Pancreas (tissue), 10 donors: ENCODE results near the gene TTC22. TPM values are rescaled to one million over a fixed set of nuclear protein-coding genes. Genes with fewer than 3 reads are reported as not detected.
A peak's percentile ranks its signal among the peaks of the same experiment; 100 is the strongest.
"Not testable (repeated sequence)": the region's sequence is repeated elsewhere in the genome, so short reads cannot be mapped to it uniquely, and the experiment has no call there.

Experiments used
- ATAC-seq, 4 donors: fragments of 200-7000 bp; cut with Tn5 transposase; one replicate each; pipeline versions ENCODE4 v1.8.0 to v1.9.1; 2020; ENCODE audit warnings: mild to moderate bottlenecking in 4 of 4, moderate library complexity in 4 of 4
- DNase-seq, 6 donors: peaks; one replicate each; pipeline ENCODE4 v3.0.0-alpha.2; 2020
- FAIRE-seq: peaks from 2 replicates; lab custom pipeline; 2012; peaks lifted over from hg19 to GRCh38; lab: Jason Lieb, UNC
- H3K27ac ChIP-seq, 4 donors: fragments of 200-600 bp; sonication (generic); 1 replicate in 3 of 4; 2 replicates in 1 of 4; pipeline versions ENCODE4 v1.5.0 to v1.8.0; 2020
- H3K27me3 ChIP-seq, 4 donors: fragments of 200-600 bp; one replicate each; pipeline ENCODE4 v1.8.0; 2021
- H3K36me3 ChIP-seq, 3 donors: fragments of 200-600 bp; sonication (generic) in 1 of 3; one replicate each; pipeline versions ENCODE4 v1.5.0 to v1.8.0; 2020 to 2021
- H3K4me1 ChIP-seq, 3 donors: fragments of 200-600 bp; one replicate each; pipeline ENCODE4 v1.8.0; 2021
- H3K4me3 ChIP-seq, 4 donors: fragments of 200-600 bp; sonication (generic) in 2 of 4; one replicate each; pipeline versions ENCODE4 v1.5.0 to v1.8.0; 2020 to 2021
- H3K9me3 ChIP-seq, 4 donors: fragments of 200-600 bp; one replicate each; pipeline ENCODE4 v1.8.0; 2021
- CTCF ChIP-seq, 4 donors: fragments of 200-600 bp; sonication (generic) in 3 of 4; IDR thresholded peaks; one replicate each; pipeline versions ENCODE4 v1.5.0 to v1.8.0; 2021; ENCODE audit warnings: antibody characterized with exemption in 4 of 4
- WGBS, 2 donors: extraction: QIAGEN DNeasy Blood & Tissue Kit; methylation state at CpG; one replicate each; pipeline ENCODE4 v1.1.7; 2013; 5-methylcytosine and 5-hydroxymethylcytosine counted together
- intact Hi-C, 3 donors: fragments of 100-400 bp; cut with DNase I; formaldehyde crosslinking; loops; one replicate each; pipeline versions ENCODE4 v1.11.1 to v1.14.2; 2022
- polyA plus RNA-seq, 2 donors: library from polyadenylated mRNA; stranded (reverse); fragments of 200-250 nt; gene quantifications; one replicate each; pipeline ENCODE4 v1.2.3, GENCODE V29; 2013
- total RNA-seq, 6 donors: library from RNA; stranded (reverse); fragmentation: NEBNext Ultra II Directional in 4 of 6; extraction: Animal tissue kit (Norgen Biotek cat#: 25700) in 4 of 6; gene quantifications; one replicate each; pipeline versions ENCODE4 v1.2.1 to v1.2.4, GENCODE V29; 2021 to 2023
- donor health status: healthy with polysubstance abuse.
- donor health status: DM: no; HTN: no; CAD: no; lungs with moderate emphysema.
- donor health status: DM: no; HTN: no; CAD: no.
- donor health status: control.
- donor health status: control.
- donor health status: Bipolar disorder and iron deficiency.
- donor health status: DM: yes; HTN: yes; CAD: no.
- donor health status: DM: no; HTN: no; CAD: no.
- donor health status: DM: no; HTN: no; CAD: no.
- donor health status: DM: yes; HTN: yes; CAD: no.

The TTC22 gene
- total and polyA plus RNA-seq, 8 donors: 6.1 to 10.6 (median 7.1) TPM

DNA sequence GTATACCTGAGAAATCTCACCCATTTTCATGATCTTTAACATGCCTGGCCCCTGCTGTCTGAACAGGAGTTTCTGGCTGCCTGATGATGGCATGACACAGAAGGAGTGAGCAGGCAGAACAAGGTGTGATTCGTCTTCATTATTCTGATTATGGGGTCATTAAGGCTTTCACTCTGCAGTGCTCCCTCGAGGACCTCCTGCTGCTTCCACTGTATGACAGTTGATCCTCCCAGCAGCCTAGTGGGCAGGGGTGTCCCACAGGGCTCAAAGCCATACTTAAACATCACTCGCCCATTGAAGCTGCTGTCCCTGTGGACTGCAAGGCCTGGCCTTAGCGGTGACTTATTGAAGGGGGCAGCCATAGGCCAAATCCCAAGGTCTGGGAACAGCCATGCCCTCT is 24.1 kb downstream of the TTC22 start:
- intact Hi-C loops: no loop called here
- no peak for FAIRE-seq

DNA sequence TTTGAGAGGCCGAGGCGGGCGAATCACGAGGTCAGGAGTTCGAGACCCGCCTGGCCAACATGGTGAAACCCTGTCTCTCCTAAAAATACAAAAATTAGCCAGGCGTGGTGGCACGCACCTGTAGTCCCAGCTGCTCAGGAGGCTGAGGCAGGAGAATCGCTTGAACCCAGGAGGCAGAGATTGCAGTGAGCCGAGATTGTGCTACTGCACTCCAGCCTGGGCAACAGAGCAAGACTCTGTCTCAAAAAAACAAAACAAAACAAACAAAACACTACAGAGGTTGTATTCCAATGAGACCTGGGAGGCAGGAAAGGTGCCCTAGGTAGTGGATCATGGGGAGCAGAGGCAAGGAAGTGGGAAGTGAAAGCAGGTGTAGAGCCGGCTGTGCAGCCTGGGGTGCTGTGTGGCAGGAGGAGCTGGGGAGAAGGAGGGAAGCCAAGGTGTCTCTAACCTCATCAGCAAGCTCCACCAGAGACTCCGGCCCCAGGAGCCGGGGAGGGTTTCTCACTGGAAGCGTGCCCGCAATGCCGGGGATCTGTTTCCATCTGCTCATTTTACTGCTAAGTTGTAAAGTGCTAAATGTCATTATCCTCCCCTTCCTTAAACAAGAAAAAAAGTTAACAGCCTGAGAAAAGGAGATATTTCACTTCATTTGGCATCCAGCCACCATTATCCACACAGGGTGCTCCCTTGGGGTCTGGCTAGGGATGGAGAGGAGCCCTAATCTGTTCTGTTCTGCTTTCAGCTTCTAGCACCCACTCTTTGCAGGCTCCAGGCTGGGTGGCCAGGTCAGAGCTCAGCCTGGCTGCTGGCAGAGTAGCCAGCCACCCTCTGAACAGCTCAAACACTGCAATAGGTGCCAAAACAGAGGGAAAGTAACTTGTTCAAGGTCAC is 25.0 kb downstream of the TTC22 start:
- H3K4me1 ChIP-seq, intact Hi-C loops, DNase-seq, H3K9me3 ChIP-seq, H3K27me3 ChIP-seq, H3K27ac ChIP-seq, H3K36me3 ChIP-seq, FAIRE-seq, H3K4me3 ChIP-seq: not testable (repeated sequence)
- WGBS, 2 donors: 80 to 83% methylated on average over 16 of the region's 16 CpGs
- peak; percentile 43 to 76 (median 66) for ATAC-seq

More for the DNA sequence above, 24.1 kb downstream of the TTC22 start:
- H3K4me3 ChIP-seq: no peak overlapping the region
- H3K9me3 ChIP-seq: no peaks in the 10 kb centered on the region
- no peak overlapping the region for H3K27ac ChIP-seq
- ATAC-seq: no peak
- no peak for TF ChIP-seq CTCF (IDR thresholded peaks at IDR 0.05)
- H3K4me1 ChIP-seq: no peaks in the 10 kb centered on the region
- no peaks in the 10 kb centered on the region for H3K27me3 ChIP-seq
- WGBS, 2 donors: 68 to 72% methylated on average over 4 of the region's 4 CpGs
- H3K36me3 ChIP-seq: no peaks in the 10 kb centered on the region
- no peak for DNase-seq

DNA sequence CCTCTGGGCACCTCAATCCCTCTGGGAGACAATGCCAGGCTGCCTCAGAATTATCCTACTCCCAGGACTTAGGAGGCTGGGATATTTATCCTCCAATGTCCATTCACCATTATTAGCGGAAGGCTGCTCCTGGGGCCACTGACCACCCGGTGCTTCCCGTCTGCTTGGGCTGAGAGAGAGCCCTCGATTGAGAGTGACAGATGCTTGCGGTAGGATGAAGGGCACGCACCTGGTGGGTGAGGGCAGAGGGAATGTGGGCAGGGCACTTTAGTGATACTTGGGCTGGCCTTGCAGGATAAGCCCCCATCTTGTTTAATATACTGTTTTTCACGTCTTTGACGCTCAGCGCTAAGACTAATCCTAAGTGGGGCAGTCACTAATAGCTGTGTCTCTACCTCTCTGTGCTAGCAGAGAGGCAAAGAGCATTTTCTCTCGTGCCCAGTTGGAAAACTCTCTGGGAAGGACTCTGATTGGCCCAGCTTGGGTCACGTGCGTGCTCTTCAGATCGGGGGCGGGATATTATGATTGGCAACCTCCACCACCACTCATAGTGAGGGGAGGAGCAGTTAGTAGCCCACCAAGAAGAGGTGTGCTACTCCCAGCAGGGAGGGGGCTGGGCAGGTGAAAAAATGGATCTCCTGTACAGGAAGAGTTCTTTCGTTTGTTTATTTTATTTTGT is 26.2 kb downstream of the TTC22 start:
- 55 to 63% methylated on average over 15 of the region's 15 CpGs for WGBS, 2 donors
- ATAC-seq: no peak
- FAIRE-seq: no peak
- H3K4me1 ChIP-seq: no peaks in the 10 kb centered on the region
- no peak for TF ChIP-seq CTCF (IDR thresholded peaks at IDR 0.05)
- DNase-seq: no peak
- H3K27me3 ChIP-seq: no peaks in the 10 kb centered on the region
- no peaks in the 10 kb centered on the region for H3K9me3 ChIP-seq
- no peak overlapping the region for H3K4me3 ChIP-seq
- H3K27ac ChIP-seq: no peak overlapping the region
- no peaks in the 10 kb centered on the region for H3K36me3 ChIP-seq
- intact Hi-C loops: no loop called here

GRCh38 chr1:54772951-54773350 is 28.2 kb downstream of the TTC22 start:
- H3K27ac ChIP-seq: no peak overlapping the region
- DNase-seq: no peak
- no peak for FAIRE-seq
- ATAC-seq: no peak
- H3K4me1 ChIP-seq: no peaks in the 10 kb centered on the region
- H3K27me3 ChIP-seq: no peaks in the 10 kb centered on the region
- no peak overlapping the region for H3K4me3 ChIP-seq
- H3K36me3 ChIP-seq: no peaks in the 10 kb centered on the region
- TF ChIP-seq CTCF (IDR thresholded peaks at IDR 0.05): no peak
- WGBS, 2 donors: 78 to 93% methylated on average over 2 of the region's 2 CpGs
- intact Hi-C loops: no loop called here
- H3K9me3 ChIP-seq: no peaks in the 10 kb centered on the region

DNA sequence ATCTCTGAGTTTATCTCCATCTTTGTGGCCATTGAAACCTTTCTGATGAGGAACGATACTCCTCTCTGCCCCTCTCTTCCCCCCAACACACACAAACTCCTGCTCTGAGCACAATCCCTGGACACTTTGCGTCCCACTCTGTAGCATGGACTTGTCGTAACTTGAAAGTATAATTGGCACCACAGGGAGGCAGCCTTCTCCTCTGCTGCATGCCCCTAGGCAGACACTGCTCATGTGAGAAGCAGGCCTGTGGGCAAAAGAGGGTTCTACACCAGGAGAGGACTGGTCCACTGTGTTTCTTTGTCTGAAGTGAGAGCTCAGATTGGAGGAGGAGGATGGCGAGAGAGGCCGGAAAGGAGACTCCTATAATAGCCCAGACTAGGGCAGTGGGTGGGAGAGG is 33.0 kb downstream of the TTC22 start:
- intact Hi-C loops: no loop called here
- Histone ChIP-seq H3K36me3 (no peaks in the 10 kb centered on the region), H3K27me3 (no peaks in the 10 kb centered on the region), H3K27ac (no peak overlapping the region), H3K4me1 (peaks cover 0 to 10% (median 9%) of the 10 kb centered on the region in 3 donors), H3K9me3 (no peaks in the 10 kb centered on the region), H3K4me3 (no peak overlapping the region)
- no peak for TF ChIP-seq CTCF (IDR thresholded peaks at IDR 0.05)
- ATAC-seq (no peak), DNase-seq (no peak), FAIRE-seq (no peak)
- 70 to 79% methylated on average over 5 of the region's 5 CpGs for WGBS, 2 donors
